Renal pelvis (tissue), 4 donors: ENCODE results near the gene PLPP4. TPM values are rescaled to one million over a fixed set of nuclear protein-coding genes. Genes with fewer than 3 reads are reported as not detected.
"Not testable (repeated sequence)": the region's sequence is repeated elsewhere in the genome, so short reads cannot be mapped to it uniquely, and the experiment has no call there.

ENCODE experiments used
- DNase-seq: peaks from one replicate; pipeline ENCODE4 v3.0.0-alpha.2; 2013
- polyA plus RNA-seq, 3 donors: library from polyadenylated mRNA; unstranded; fragments of 120-200 nt; gene quantifications; one replicate each; pipeline ENCODE4 v1.2.1, GENCODE V29; 2013; ENCODE audit not compliant: insufficient read length in 3 of 3

Gene PLPP4
- polyA plus RNA-seq, 3 donors: 2.9 to 6.3 (median 4.9) TPM

DNA sequence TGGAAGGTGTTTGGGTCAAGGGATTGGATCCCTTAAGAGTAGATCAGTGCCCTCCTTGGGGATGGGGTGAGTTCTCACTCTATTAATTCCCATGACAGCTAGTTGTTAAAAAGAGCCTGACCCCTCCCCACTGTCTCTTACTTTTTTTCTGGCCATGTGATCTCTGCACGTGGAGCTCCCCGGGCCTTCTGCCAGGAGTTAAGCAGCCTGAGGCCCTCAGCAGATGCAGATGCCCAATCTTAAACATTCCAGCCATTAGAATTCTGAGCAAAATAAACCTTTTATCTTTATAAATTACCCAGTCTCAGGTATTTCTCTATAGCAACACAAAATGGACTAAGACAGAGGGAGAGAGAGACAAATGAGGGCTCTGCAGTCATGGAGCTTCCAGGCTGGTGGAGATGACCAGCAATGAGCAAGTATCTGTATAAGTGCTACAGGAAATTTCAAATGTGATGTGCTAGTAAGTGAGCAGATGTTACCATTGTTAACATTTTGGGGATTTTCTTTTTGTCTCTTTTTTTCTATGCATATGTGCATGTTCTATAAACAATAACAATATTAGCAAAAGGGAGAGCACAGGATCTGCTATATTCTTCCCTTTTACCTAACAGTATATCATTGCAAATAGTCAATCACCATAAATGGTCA, 26.7 kb downstream of the PLPP4 start:
- no peak for DNase-seq

DNA sequence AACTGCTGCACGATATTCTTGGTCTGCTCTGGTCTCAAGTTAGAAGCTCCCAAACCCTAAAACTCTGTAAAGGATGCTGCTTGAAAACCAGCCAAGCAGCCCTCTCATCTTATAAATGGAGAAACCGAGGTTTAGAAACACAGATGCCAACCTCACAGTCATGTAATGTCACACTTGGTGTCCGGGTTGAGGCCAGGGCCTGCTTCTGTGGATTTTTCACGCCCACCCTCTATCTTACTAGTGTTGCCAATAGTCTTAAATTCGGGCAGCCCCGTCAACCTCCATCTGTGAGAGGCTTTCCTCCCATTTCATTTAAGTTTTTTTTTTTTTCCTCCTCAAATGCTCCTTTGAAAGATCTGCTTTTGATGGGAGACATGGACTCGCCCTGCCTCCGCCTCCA, 28.9 kb downstream of the PLPP4 start:
- no peak for DNase-seq

GRCh38 chr10:120486671-120487205, 29.7 kb downstream of the PLPP4 start:
- no peak for DNase-seq

DNA sequence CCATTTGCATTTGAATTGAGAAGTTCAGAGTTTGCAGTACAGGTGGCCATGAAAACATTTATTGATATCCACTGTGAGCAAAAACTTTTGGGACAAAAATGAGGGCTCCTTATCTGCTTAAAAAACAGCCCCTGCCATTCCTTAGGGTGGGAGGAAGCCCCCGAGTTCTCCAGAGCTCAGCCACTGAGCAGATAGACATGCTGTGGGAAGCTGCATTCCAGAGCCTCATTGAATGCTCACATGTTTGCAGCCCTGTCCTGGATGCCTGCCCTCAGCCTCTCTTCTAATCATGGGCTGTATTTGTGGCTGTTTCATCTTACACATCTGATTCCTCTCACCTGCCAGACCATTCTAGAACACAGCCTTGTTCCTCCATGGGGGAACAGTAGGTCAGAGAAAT, 33.3 kb downstream of the PLPP4 start:
- DNase-seq: no peak

- no peak for DNase-seq
These were observed 35.3 kb downstream of the PLPP4 start for GRCh38 chr10:120492346-120492745.

- no peak for DNase-seq
These were observed 36.6 kb downstream of the PLPP4 start for GRCh38 chr10:120493411-120494312.

DNA sequence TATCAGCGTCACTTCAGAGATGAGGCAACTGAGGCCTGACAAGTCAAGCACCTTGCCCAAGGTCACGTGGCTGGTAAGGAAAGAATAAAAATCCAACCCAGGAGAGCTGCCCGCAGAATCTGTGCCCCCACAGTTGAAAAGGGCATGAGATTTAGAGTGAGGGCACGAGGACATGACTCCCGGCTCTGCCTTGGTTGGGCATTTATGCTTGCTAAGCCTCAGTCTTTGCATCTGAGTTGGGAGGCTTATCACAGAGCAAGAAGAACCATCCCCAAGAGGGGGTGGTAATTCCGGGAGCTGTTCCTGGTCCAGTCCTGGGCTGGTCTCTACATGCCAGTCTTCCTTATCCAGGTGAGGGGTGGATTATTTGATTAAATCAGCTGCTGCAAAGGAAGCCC, 37.3 kb downstream of the PLPP4 start:
- DNase-seq: no peak

GRCh38 chr10:120495226-120496009, 38.4 kb downstream of the PLPP4 start:
- DNase-seq: no peak

DNA sequence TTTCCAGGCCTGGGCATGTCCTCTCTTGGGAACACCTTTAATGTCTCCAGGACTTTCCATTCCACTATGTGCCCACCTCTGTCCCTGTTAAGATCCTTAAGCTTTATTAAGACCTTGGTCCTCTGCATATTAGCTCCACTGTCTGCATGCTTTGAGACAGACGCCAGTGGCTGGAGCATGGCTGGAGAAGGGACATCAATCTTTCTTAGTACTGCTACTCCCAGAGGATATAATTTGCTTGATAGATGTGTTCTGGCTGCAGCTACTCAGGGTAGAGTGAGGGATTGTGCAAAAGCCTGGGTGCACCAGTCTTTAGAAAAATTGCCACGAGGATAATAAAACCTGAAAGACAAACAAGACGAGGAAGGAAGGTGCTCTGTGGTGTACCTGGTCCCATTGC, 42.9 kb downstream of the PLPP4 start:
- DNase-seq: no peak

GRCh38 chr10:120503689-120504088, 46.7 kb downstream of the PLPP4 start:
- DNase-seq: no peak

DNA sequence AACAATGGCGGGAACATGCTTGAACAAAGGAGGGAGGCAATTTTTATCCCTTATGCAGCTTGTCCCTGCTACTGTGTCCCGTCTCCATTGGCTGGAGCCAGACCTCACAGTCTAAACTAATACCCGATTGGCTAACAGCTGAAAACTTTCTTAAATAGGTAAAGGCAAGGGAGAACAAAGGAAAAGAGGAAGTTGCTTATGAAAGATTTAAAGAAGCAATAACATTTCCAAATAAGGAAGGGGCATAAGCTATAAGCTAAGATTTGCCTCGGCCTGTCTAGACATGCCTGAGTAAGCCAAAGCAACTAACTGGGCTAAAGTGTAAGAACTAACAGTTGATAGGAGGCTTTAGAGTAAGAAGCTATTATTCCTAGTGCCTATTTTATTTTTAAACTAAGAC, 47.2 kb downstream of the PLPP4 start:
- not testable (repeated sequence) for DNase-seq

DNA sequence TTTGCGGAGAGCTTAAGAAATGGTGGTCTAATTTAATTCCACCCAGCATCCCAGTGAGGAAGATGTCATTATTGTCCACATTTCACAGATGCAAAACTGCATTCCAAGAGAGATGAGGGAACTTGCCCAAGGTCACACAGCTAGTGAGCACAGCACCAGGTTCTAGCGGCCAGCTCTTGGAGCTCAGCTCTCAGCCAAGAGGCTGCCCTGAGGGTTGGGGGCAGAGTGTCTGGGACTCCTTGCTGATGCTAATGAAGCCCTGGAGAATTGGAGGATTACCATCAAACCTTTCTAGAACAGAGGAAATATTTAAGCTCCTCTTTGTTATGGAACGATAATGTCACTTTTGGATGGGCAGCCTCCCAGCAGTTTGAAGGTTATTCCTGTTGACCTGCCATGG, 48.0 kb downstream of the PLPP4 start:
- no peak for DNase-seq

- no peak for DNase-seq
These were observed 48.8 kb downstream of the PLPP4 start for GRCh38 chr10:120505866-120506265.

DNA sequence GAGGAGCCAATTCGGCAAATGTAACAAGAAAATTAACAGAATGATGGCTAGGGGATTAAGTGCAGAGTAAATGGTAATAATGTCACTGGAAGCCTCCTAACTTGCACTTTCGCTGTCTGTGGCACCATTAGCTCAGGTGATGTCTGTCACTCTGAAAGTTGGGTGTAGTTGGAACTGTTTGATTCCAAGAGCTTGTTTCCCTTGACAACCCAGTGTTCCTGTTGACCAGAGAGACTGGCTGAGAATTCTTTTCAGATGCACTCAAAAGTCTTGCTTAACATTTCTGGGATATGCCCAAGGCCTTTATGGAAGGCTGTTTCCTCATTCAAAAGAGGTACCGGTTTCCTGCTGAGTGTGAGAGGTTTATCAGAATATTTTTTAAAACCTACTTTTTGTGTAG, 49.6 kb downstream of the PLPP4 start:
- DNase-seq: no peak

- no peak for DNase-seq
These were observed 50.1 kb downstream of the PLPP4 start for GRCh38 chr10:120507175-120507574.

DNA sequence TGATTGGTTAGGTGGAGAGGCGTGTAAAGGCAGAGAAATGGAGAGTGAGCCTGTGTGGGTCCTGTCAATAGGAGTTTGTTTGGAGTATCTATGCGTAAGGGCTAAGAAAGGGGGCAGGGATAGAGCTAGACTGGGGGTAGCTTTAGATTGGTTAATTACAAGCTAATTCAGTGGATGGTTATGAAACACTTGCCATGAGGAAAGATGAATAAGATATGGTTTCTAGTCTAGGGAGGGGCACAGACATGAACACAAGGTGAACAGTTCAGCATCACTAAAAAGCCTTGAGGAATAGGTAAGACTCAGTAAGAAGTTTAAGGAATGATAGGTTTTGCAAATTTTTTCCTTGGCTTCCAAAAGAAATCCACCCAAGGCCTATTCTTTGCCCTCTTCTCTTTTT, 50.6 kb downstream of the PLPP4 start:
- DNase-seq: no peak

- no peak for DNase-seq
These were observed 51.4 kb downstream of the PLPP4 start for GRCh38 chr10:120508393-120508792.

GRCh38 chr10:120508966-120509365, 51.9 kb downstream of the PLPP4 start:
- no peak for DNase-seq

- no peak for DNase-seq
These were observed 54.1 kb downstream of the PLPP4 start for GRCh38 chr10:120511165-120511564.

GRCh38 chr10:120513307-120513796, 56.3 kb downstream of the PLPP4 start:
- no peak for DNase-seq

GRCh38 chr10:120514035-120514620, 57.1 kb downstream of the PLPP4 start:
- DNase-seq: peak; percentile 78

DNA sequence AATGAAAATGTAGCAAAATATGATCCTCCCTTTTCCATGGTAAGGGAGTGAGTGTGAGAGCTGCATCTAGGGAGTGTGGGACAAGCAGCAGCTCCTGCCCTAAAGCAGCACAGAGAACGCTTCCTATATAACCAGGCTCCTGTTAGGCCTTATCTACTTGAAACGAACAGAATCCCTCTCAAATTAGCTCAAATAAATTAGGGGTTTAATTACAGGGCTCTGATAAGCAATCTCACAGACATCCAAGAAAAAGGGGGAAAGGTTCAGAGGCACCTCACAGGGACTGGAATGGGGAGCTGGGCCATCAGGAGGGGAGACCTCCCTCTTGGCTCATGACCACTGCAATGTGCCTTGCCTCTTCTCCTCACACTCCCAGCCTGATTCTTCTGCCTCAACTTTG, 57.9 kb downstream of the PLPP4 start:
- DNase-seq: no peak
